Mucosa of stomach (tissue), 1 donor: Measurements from ENCODE around the gene ARHGAP42.

Experiments
- H3K27me3 ChIP-seq: one replicate; pipeline ENCODE4 v1.7.0; 2013; ENCODE audit warnings: mild to moderate bottlenecking, low read length; ENCODE audit not compliant: control insufficient read depth, insufficient read depth
- H3K36me3 ChIP-seq: one replicate; pipeline ENCODE4 v1.7.0; 2013; ENCODE audit warnings: low read length; ENCODE audit not compliant: control insufficient read depth, insufficient read depth
- H3K4me1 ChIP-seq: one replicate; pipeline ENCODE4 v1.7.0; 2013; ENCODE audit warnings: mild to moderate bottlenecking, low read length; ENCODE audit not compliant: control insufficient read depth, insufficient read depth
- H3K4me3 ChIP-seq: one replicate; pipeline ENCODE4 v1.7.0; 2013; ENCODE audit warnings: low read length
- H3K9ac ChIP-seq: one replicate; pipeline ENCODE4 v1.7.0; 2013; ENCODE audit warnings: mild to moderate bottlenecking, low read length, moderate library complexity
- H3K9me3 ChIP-seq: one replicate; pipeline ENCODE4 v1.7.0; 2013; ENCODE audit warnings: mild to moderate bottlenecking, low read length, moderate library complexity; ENCODE audit not compliant: control insufficient read depth
- donor health status: Pancreatic carcinoma.

The ARHGAP42 gene

GRCh38 chr11:100709233-100709957 is 22.3 kb downstream of the ARHGAP42 start:
- Histone ChIP-seq H3K9ac (no peak overlapping the region), H3K4me3 (no peak overlapping the region), H3K9me3 (no peaks in the 10 kb centered on the region), H3K4me1 (peaks cover 9% of the 10 kb centered on the region), H3K27me3 (no peaks in the 10 kb centered on the region), H3K36me3 (no peaks in the 10 kb centered on the region)

- Histone ChIP-seq H3K9me3 (no peaks in the 10 kb centered on the region), H3K36me3 (no peaks in the 10 kb centered on the region), H3K4me3 (no peak overlapping the region), H3K9ac (no peak overlapping the region), H3K27me3 (no peaks in the 10 kb centered on the region), H3K4me1 (peaks cover 9% of the 10 kb centered on the region)
These were observed 24.9 kb downstream of the ARHGAP42 start for GRCh38 chr11:100711984-100712383.

- Histone ChIP-seq H3K27me3 (no peaks in the 10 kb centered on the region), H3K9ac (no peak overlapping the region), H3K36me3 (no peaks in the 10 kb centered on the region), H3K4me1 (peaks cover 9% of the 10 kb centered on the region), H3K4me3 (no peak overlapping the region), H3K9me3 (no peaks in the 10 kb centered on the region)
These were observed 25.5 kb downstream of the ARHGAP42 start for GRCh38 chr11:100712583-100712982.

- Histone ChIP-seq H3K4me1 (peaks cover 20% of the 10 kb centered on the region), H3K27me3 (no peaks in the 10 kb centered on the region), H3K9me3 (no peaks in the 10 kb centered on the region), H3K4me3 (no peak overlapping the region), H3K36me3 (no peaks in the 10 kb centered on the region), H3K9ac (no peak overlapping the region)
These were observed 28.2 kb downstream of the ARHGAP42 start for GRCh38 chr11:100715165-100715761.

GRCh38 chr11:100716838-100717237 is 29.8 kb downstream of the ARHGAP42 start:
- no peak overlapping the region for H3K4me3 ChIP-seq
- H3K9ac ChIP-seq: no peak overlapping the region
- H3K4me1 ChIP-seq: peaks cover 20% of the 10 kb centered on the region
- no peaks in the 10 kb centered on the region for H3K9me3 ChIP-seq
- H3K36me3 ChIP-seq: no peaks in the 10 kb centered on the region
- no peaks in the 10 kb centered on the region for H3K27me3 ChIP-seq

- H3K27me3 ChIP-seq: no peaks in the 10 kb centered on the region
- no peaks in the 10 kb centered on the region for H3K36me3 ChIP-seq
- no peaks in the 10 kb centered on the region for H3K9me3 ChIP-seq
- peaks cover 12% of the 10 kb centered on the region for H3K4me1 ChIP-seq
- no peak overlapping the region for H3K9ac ChIP-seq
- H3K4me3 ChIP-seq: no peak overlapping the region
These were observed 32.3 kb downstream of the ARHGAP42 start for GRCh38 chr11:100719362-100719761.

- Histone ChIP-seq H3K4me1 (peaks cover 12% of the 10 kb centered on the region), H3K4me3 (no peak overlapping the region), H3K9me3 (no peaks in the 10 kb centered on the region), H3K9ac (no peak overlapping the region), H3K27me3 (no peaks in the 10 kb centered on the region), H3K36me3 (no peaks in the 10 kb centered on the region)
These were observed 32.7 kb downstream of the ARHGAP42 start for GRCh38 chr11:100719809-100720221.

GRCh38 chr11:100726680-100727079 is 39.6 kb downstream of the ARHGAP42 start:
- Histone ChIP-seq H3K4me3 (no peak overlapping the region), H3K9me3 (no peaks in the 10 kb centered on the region), H3K4me1 (peaks cover 5% of the 10 kb centered on the region), H3K27me3 (no peaks in the 10 kb centered on the region), H3K36me3 (no peaks in the 10 kb centered on the region), H3K9ac (no peak overlapping the region)

- H3K4me3 ChIP-seq: no peak overlapping the region
- no peak overlapping the region for H3K9ac ChIP-seq
- H3K36me3 ChIP-seq: no peaks in the 10 kb centered on the region
- H3K9me3 ChIP-seq: no peaks in the 10 kb centered on the region
- no peaks in the 10 kb centered on the region for H3K27me3 ChIP-seq
- H3K4me1 ChIP-seq: peaks cover 6% of the 10 kb centered on the region
These were observed 40.3 kb downstream of the ARHGAP42 start for GRCh38 chr11:100727410-100727809.

GRCh38 chr11:100730266-100730665 is 43.2 kb downstream of the ARHGAP42 start:
- H3K27me3 ChIP-seq: no peaks in the 10 kb centered on the region
- no peaks in the 10 kb centered on the region for H3K36me3 ChIP-seq
- H3K9me3 ChIP-seq: no peaks in the 10 kb centered on the region
- peaks cover 14% of the 10 kb centered on the region for H3K4me1 ChIP-seq
- H3K4me3 ChIP-seq: no peak overlapping the region
- no peak overlapping the region for H3K9ac ChIP-seq

- H3K4me3 ChIP-seq: no peak overlapping the region
- peaks cover 20% of the 10 kb centered on the region for H3K4me1 ChIP-seq
- no peak overlapping the region for H3K9ac ChIP-seq
- H3K27me3 ChIP-seq: no peaks in the 10 kb centered on the region
- no peaks in the 10 kb centered on the region for H3K9me3 ChIP-seq
- H3K36me3 ChIP-seq: no peaks in the 10 kb centered on the region
These were observed 44.4 kb downstream of the ARHGAP42 start for GRCh38 chr11:100731471-100731870.

- Histone ChIP-seq H3K9me3 (no peaks in the 10 kb centered on the region), H3K27me3 (no peaks in the 10 kb centered on the region), H3K4me1 (peaks cover 21% of the 10 kb centered on the region), H3K9ac (no peak overlapping the region), H3K36me3 (no peaks in the 10 kb centered on the region), H3K4me3 (no peak overlapping the region)
These were observed 45.9 kb downstream of the ARHGAP42 start for GRCh38 chr11:100732949-100733348.
